Mesothelial cell of epicardium (in vitro differentiated cells): Measurements from ENCODE around the gene XRCC1. TPM values are rescaled to one million over a fixed set of nuclear protein-coding genes. Genes with fewer than 3 reads are reported as not detected.

Experiments used
- DNase-seq, 2 experiments: peaks; one replicate each; pipeline ENCODE4 v3.0.0; 2021; ENCODE audit warnings: low spot score in 2 of 2; ENCODE audit not compliant: unreplicated experiment in 2 of 2
- H3K27ac Mint-ChIP-seq: 2 replicates; pipeline ENCODE4 v1.8.0; 2021; ENCODE audit warnings: mixed read lengths
- H3K27me3 Mint-ChIP-seq: 2 replicates; pipeline ENCODE4 v1.8.0; 2021; ENCODE audit warnings: low read depth, mixed read lengths
- H3K36me3 Mint-ChIP-seq: 2 replicates; pipeline ENCODE4 v1.8.0; 2021; ENCODE audit warnings: mixed read lengths
- H3K4me1 Mint-ChIP-seq: 2 replicates; pipeline ENCODE4 v1.8.0; 2021; ENCODE audit warnings: mixed read lengths
- H3K4me3 Mint-ChIP-seq: 2 replicates; pipeline ENCODE4 v1.8.0; 2021; ENCODE audit warnings: mild to moderate bottlenecking, moderate library complexity, mixed read lengths
- H3K9me3 Mint-ChIP-seq: 2 replicates; pipeline ENCODE4 v1.8.0; 2021; ENCODE audit warnings: mixed read lengths
- CTCF ChIP-seq: fragments of 200-600 bp; sonication (generic); IDR thresholded peaks from one replicate; pipeline ENCODE4 v1.5.0; 2021; ENCODE audit warnings: antibody characterized with exemption; ENCODE audit not compliant: unreplicated experiment
- total RNA-seq: library from RNA; stranded (reverse); gene quantifications from 3 replicates; pipeline ENCODE4 v1.2.1, GENCODE V29; 2021

The XRCC1 gene
- total RNA-seq, 1 donor from 2014 or later = 56.1 TPM

GRCh38 chr19:43560687-43561086, 14.6 kb downstream of the XRCC1 start:
- Mint-ChIP-seq H3K4me1 (no peaks in the 10 kb centered on the region), H3K27me3 (no peaks in the 10 kb centered on the region), H3K27ac (no peak overlapping the region), H3K9me3 (no peaks in the 10 kb centered on the region), H3K36me3 (peaks cover 26% of the 10 kb centered on the region), H3K4me3 (no peak overlapping the region)
- DNase-seq = no peak
- no peak for TF ChIP-seq CTCF

- H3K4me1 Mint-ChIP-seq = no peaks in the 10 kb centered on the region
- no peak overlapping the region for H3K27ac Mint-ChIP-seq
- H3K4me3 Mint-ChIP-seq = no peak overlapping the region
- peak; percentile 37 for TF ChIP-seq CTCF
- peaks cover 30% of the 10 kb centered on the region for H3K36me3 Mint-ChIP-seq
- DNase-seq = peak in 1 of 2 experiments; percentile 74
- no peaks in the 10 kb centered on the region for H3K27me3 Mint-ChIP-seq
- no peaks in the 10 kb centered on the region for H3K9me3 Mint-ChIP-seq
Observed at GRCh38 chr19:43555185-43555770, 20.0 kb downstream of the XRCC1 start.

- DNase-seq = no peak
- H3K27me3 Mint-ChIP-seq = no peaks in the 10 kb centered on the region
- no peaks in the 10 kb centered on the region for H3K4me1 Mint-ChIP-seq
- H3K27ac Mint-ChIP-seq = no peak overlapping the region
- H3K9me3 Mint-ChIP-seq = no peaks in the 10 kb centered on the region
- peaks cover 29% of the 10 kb centered on the region for H3K36me3 Mint-ChIP-seq
- no peak for TF ChIP-seq CTCF
- no peak overlapping the region for H3K4me3 Mint-ChIP-seq
Observed at GRCh38 chr19:43554317-43554895, 20.9 kb downstream of the XRCC1 start.

- Mint-ChIP-seq H3K4me3 (no peak overlapping the region), H3K36me3 (peaks cover 32% of the 10 kb centered on the region), H3K4me1 (no peaks in the 10 kb centered on the region), H3K27me3 (no peaks in the 10 kb centered on the region), H3K9me3 (no peaks in the 10 kb centered on the region), H3K27ac (no peak overlapping the region)
- no peak for TF ChIP-seq CTCF
- no peak for DNase-seq
Observed at GRCh38 chr19:43553656-43554055, 21.7 kb downstream of the XRCC1 start.

- Mint-ChIP-seq H3K4me1 (no peaks in the 10 kb centered on the region), H3K4me3 (no peak overlapping the region), H3K9me3 (no peaks in the 10 kb centered on the region), H3K27me3 (no peaks in the 10 kb centered on the region), H3K36me3 (peaks cover 33% of the 10 kb centered on the region), H3K27ac (no peak overlapping the region)
- no peak for TF ChIP-seq CTCF
- DNase-seq = no peak
Observed at GRCh38 chr19:43552616-43553015, 22.7 kb downstream of the XRCC1 start.

GRCh38 chr19:43552198-43552450, 23.2 kb downstream of the XRCC1 start:
- H3K4me1 Mint-ChIP-seq = no peaks in the 10 kb centered on the region
- H3K4me3 Mint-ChIP-seq = no peak overlapping the region
- H3K36me3 Mint-ChIP-seq = peaks cover 30% of the 10 kb centered on the region
- no peak overlapping the region for H3K27ac Mint-ChIP-seq
- H3K9me3 Mint-ChIP-seq = no peaks in the 10 kb centered on the region
- no peaks in the 10 kb centered on the region for H3K27me3 Mint-ChIP-seq
- TF ChIP-seq CTCF = no peak
- no peak for DNase-seq
